ENCODE measurements around the gene SERPINB3.
"Not testable (repeated sequence)": the region's sequence is repeated elsewhere in the genome, so short reads cannot be mapped to it uniquely, and the experiment has no call there.

The SERPINB3 gene

GRCh38 chr18:63646936-63647335 is 14.8 kb downstream of the SERPINB3 start:
- DNase-seq (ENCODE audit: low spot score), result no peak

GRCh38 chr18:63644694-63645093 is 17.0 kb downstream of the SERPINB3 start:
- not testable (repeated sequence) for DNase-seq (ENCODE audit: low spot score)

- not testable (repeated sequence) for DNase-seq (ENCODE audit: low spot score)
Measured at GRCh38 chr18:63644142-63644541, 17.6 kb downstream of the SERPINB3 start, which contains the start of gene SERPINB4. Gene SERPINB4, minus strand, starts transcription at chr18:63644256. Its CDS starts 679 bp downstream, at chr18:63643577.

GRCh38 chr18:63642668-63643356 is 18.9 kb downstream of the SERPINB3 start:
- not testable (repeated sequence) for DNase-seq (ENCODE audit: low spot score)

GRCh38 chr18:63641157-63641680 is 20.5 kb downstream of the SERPINB3 start:
- not testable (repeated sequence) for DNase-seq (ENCODE audit: low spot score)

- no peak for DNase-seq (ENCODE audit: low spot score)
Measured at GRCh38 chr18:63637703-63638102, 24.0 kb downstream of the SERPINB3 start.

- DNase-seq (ENCODE audit: low spot score), result no peak
Measured at GRCh38 chr18:63627819-63628218, 33.9 kb downstream of the SERPINB3 start.

- no peak for DNase-seq (ENCODE audit: low spot score)
Measured at GRCh38 chr18:63626431-63626830, 35.3 kb downstream of the SERPINB3 start.

GRCh38 chr18:63624863-63625262 is 36.8 kb downstream of the SERPINB3 start:
- no peak for DNase-seq (ENCODE audit: low spot score)

- DNase-seq (ENCODE audit: low spot score), result no peak
Measured at GRCh38 chr18:63619661-63620060, 42.0 kb downstream of the SERPINB3 start.

GRCh38 chr18:63617915-63618234 is 43.8 kb downstream of the SERPINB3 start:
- no peak for DNase-seq (ENCODE audit: low spot score)

GRCh38 chr18:63617049-63617914 is 44.4 kb downstream of the SERPINB3 start:
- no peak for DNase-seq (ENCODE audit: low spot score)

- DNase-seq (ENCODE audit: low spot score), result no peak
Measured at GRCh38 chr18:63613420-63613819, 48.3 kb downstream of the SERPINB3 start.

- DNase-seq (ENCODE audit: low spot score), result no peak
Measured at GRCh38 chr18:63606526-63606925, 55.2 kb downstream of the SERPINB3 start.
